SK-MEL-5 (cell line): ENCODE results near the gene SLC25A17. TPM values are rescaled to one million over a fixed set of nuclear protein-coding genes. Genes with fewer than 3 reads are reported as not detected.
"Not testable (repeated sequence)": the region's sequence is repeated elsewhere in the genome, so short reads cannot be mapped to it uniquely, and the experiment has no call there.

Experiments used
- DNase-seq: peaks from one replicate; pipeline ENCODE4 v3.0.0-alpha.2; 2016; ENCODE audit warnings: low read depth, low spot score
- in situ Hi-C: cut with HindIII; loops from 2 replicates; pipeline ENCODE4 v1.10.0; 2016; ENCODE audit warnings: low sequenced_read_pairs, high pct_unique_total_duplicates, low pct_unique_long_range_greater_than_20kb
- total RNA-seq: library from RNA; depleted of rRNA; stranded (reverse); fragments of >200 nt; shearing (Covaris generic); gene quantifications from 2 replicates; pipeline ENCODE4 v1.2.3, GENCODE V29; 2014

Gene SLC25A17
- total RNA-seq, 1 experiment from 2014 or later = 45.4 TPM

GRCh38 chr22:40781749-40782148 is 37.4 kb downstream of the SLC25A17 start:
- in situ Hi-C loops = not testable (repeated sequence)

GRCh38 chr22:40769761-40770160 is 49.4 kb downstream of the SLC25A17 start:
- DNase-seq = no peak
- in situ Hi-C loops = no loop called here

More at GRCh38 chr22:40781749-40782148, 37.4 kb downstream of the SLC25A17 start:
- not testable (repeated sequence) for DNase-seq

GRCh38 chr22:40768206-40768605 is 50.9 kb downstream of the SLC25A17 start:
- in situ Hi-C loops = no loop called here
- no peak for DNase-seq

- in situ Hi-C loops = no loop called here
- no peak for DNase-seq
These were observed 52.2 kb downstream of the SLC25A17 start for GRCh38 chr22:40766956-40767355.

GRCh38 chr22:40764763-40765441 is 54.2 kb downstream of the SLC25A17 start:
- in situ Hi-C loops = no loop called here

GRCh38 chr22:40759294-40759840 is 59.8 kb downstream of the SLC25A17 start:
- in situ Hi-C loops = no loop called here
- no peak for DNase-seq

More at GRCh38 chr22:40764763-40765441, 54.2 kb downstream of the SLC25A17 start:
- no peak for DNase-seq

- DNase-seq, in situ Hi-C loops: not testable (repeated sequence)
These were observed 60.3 kb downstream of the SLC25A17 start for GRCh38 chr22:40758851-40759250.

- in situ Hi-C loops = no loop called here
- DNase-seq = no peak
These were observed 60.8 kb downstream of the SLC25A17 start for GRCh38 chr22:40758390-40758789.

GRCh38 chr22:40757071-40757470 is 62.1 kb downstream of the SLC25A17 start:
- no peak for DNase-seq
- in situ Hi-C loops = no loop called here

GRCh38 chr22:40753114-40753513 is 66.0 kb downstream of the SLC25A17 start:
- in situ Hi-C loops = no loop called here
- DNase-seq = no peak

- DNase-seq = no peak
- in situ Hi-C loops = no loop called here
These were observed 67.9 kb downstream of the SLC25A17 start for GRCh38 chr22:40751250-40751649.

- in situ Hi-C loops = no loop called here
- DNase-seq = no peak
These were observed 69.3 kb downstream of the SLC25A17 start for GRCh38 chr22:40749829-40750228.

GRCh38 chr22:40748388-40749355 is 70.5 kb downstream of the SLC25A17 start:
- in situ Hi-C loops = no loop called here
- DNase-seq = no peak

- no peak for DNase-seq
- in situ Hi-C loops = no loop called here
These were observed 71.8 kb downstream of the SLC25A17 start for GRCh38 chr22:40747361-40747760.

- in situ Hi-C loops = no loop called here
- DNase-seq = no peak
These were observed 72.5 kb downstream of the SLC25A17 start for GRCh38 chr22:40746428-40747220.

GRCh38 chr22:40743768-40744167 is 75.4 kb downstream of the SLC25A17 start:
- no peak for DNase-seq
- in situ Hi-C loops = no loop called here

GRCh38 chr22:40741116-40741515 is 78.0 kb downstream of the SLC25A17 start:
- no peak for DNase-seq
- in situ Hi-C loops = no loop called here

- DNase-seq = no peak
- in situ Hi-C loops = no loop called here
These were observed 79.4 kb downstream of the SLC25A17 start for GRCh38 chr22:40739721-40740120.
